ENCODE data around the gene BLVRB. TPM values are rescaled to one million over a fixed set of nuclear protein-coding genes. Genes with fewer than 3 reads are reported as not detected.

The BLVRB gene
- total RNA-seq, 1 experiment from 2014 or later, result 246 TPM

GRCh38 chr19:40445780-40446262 lies 19.7 kb downstream of the BLVRB start:
- Histone ChIP-seq H3F3A (ENCODE audit: low read length, unreplicated experiment) (no peaks in the 10 kb centered on the region), H4K20me1 (ENCODE audit: low read length) (peaks cover 9% of the 10 kb centered on the region; the same call in 1 of the 2 replicates), H3K36me3 (ENCODE audit: low read depth, low read length) (peaks cover 12% of the 10 kb centered on the region; the same call in 1 of the 2 replicates), H3K4me2 (ENCODE audit: low read length) (no peak overlapping the region), H3K9me2 (replicated peaks; ENCODE audit: low read length) (no peaks in the 10 kb centered on the region), H3K9me3 (ENCODE audit: low read length) (no peaks in the 10 kb centered on the region), H3K4me3 (ENCODE audit: low read length) (no peak overlapping the region), H3K79me2 (ENCODE audit: low read length) (peaks cover 31% of the 10 kb centered on the region), H3K27ac (ENCODE audit: low read length) (peak overlapping the region; percentile 44; the same call in 1 of the 2 replicates), H3K27me3 (ENCODE audit: low read length) (no peaks in the 10 kb centered on the region), H2AFZ (ENCODE audit: low read length) (no peak overlapping the region), H3K9ac (ENCODE audit: low read length) (no peak overlapping the region), H3K4me1 (ENCODE audit: insufficient read depth, low read length) (peaks cover 12% of the 10 kb centered on the region; the same call in 1 of the 2 replicates)
- BruUV-seq (replicated peaks), result no TSS peak
- DNase-seq (peak; percentile 55), ATAC-seq (peak; percentile 4; the same call in 1 of the 2 replicates)
- TF ChIP-seq, protein P1, sequence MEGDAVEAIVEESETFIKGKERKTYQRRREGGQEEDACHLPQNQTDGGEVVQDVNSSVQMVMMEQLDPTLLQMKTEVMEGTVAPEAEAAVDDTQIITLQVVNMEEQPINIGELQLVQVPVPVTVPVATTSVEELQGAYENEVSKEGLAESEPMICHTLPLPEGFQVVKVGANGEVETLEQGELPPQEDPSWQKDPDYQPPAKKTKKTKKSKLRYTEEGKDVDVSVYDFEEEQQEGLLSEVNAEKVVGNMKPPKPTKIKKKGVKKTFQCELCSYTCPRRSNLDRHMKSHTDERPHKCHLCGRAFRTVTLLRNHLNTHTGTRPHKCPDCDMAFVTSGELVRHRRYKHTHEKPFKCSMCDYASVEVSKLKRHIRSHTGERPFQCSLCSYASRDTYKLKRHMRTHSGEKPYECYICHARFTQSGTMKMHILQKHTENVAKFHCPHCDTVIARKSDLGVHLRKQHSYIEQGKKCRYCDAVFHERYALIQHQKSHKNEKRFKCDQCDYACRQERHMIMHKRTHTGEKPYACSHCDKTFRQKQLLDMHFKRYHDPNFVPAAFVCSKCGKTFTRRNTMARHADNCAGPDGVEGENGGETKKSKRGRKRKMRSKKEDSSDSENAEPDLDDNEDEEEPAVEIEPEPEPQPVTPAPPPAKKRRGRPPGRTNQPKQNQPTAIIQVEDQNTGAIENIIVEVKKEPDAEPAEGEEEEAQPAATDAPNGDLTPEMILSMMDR (conservative IDR thresholded peaks at IDR 0.05; ENCODE audit: low read depth, low read length), result no peak
- TF ChIP-seq EZH2 (IDR thresholded peaks at IDR 0.05; ENCODE audit: low read length, unreplicated experiment) (no peak), EZH2phosphoT487 (IDR thresholded peaks at IDR 0.05; ENCODE audit: borderline replicate concordance, low read length) (no peak)
- POLR2A ChIA-PET (ENCODE audit: unreplicated experiment), result no interaction called here
- CTCF ChIA-PET, result no interaction called here
- intact Hi-C loops (cut with micrococcal nuclease), result no loop called here

- DNase-seq (no peak), ATAC-seq (no peak)
- TSS peak; percentile 72 for BruUV-seq (replicated peaks)
- Histone ChIP-seq H3K79me2 (ENCODE audit: low read length) (peaks cover 31% of the 10 kb centered on the region), H4K20me1 (ENCODE audit: low read length) (peaks cover 9% of the 10 kb centered on the region; the same call in 1 of the 2 replicates), H3K9me2 (replicated peaks; ENCODE audit: low read length) (no peaks in the 10 kb centered on the region), H3K4me3 (ENCODE audit: low read length) (peak overlapping the region; percentile 97), H2AFZ (ENCODE audit: low read length) (peak overlapping the region; percentile 99), H3K4me1 (ENCODE audit: insufficient read depth, low read length) (peaks cover 12% of the 10 kb centered on the region; the same call in 1 of the 2 replicates), H3K36me3 (ENCODE audit: low read depth, low read length) (peaks cover 12% of the 10 kb centered on the region; the same call in 1 of the 2 replicates), H3K9me3 (ENCODE audit: low read length) (no peaks in the 10 kb centered on the region), H3K4me2 (ENCODE audit: low read length) (peak overlapping the region; percentile 97), H3K27ac (ENCODE audit: low read length) (peak overlapping the region; percentile 56), H3K27me3 (ENCODE audit: low read length) (no peaks in the 10 kb centered on the region), H3F3A (ENCODE audit: low read length, unreplicated experiment) (no peaks in the 10 kb centered on the region), H3K9ac (ENCODE audit: low read length) (peak overlapping the region; percentile 89)
- POLR2A ChIA-PET (ENCODE audit: unreplicated experiment), result interaction anchor here (0.6 kb wide), 2 partner anchors 20 to 66 kb away, joined by 3 read pairs; no protein-coding TSS in a partner anchor
- intact Hi-C loops (cut with micrococcal nuclease), result no loop called here
- TF ChIP-seq, protein P1 (conservative IDR thresholded peaks at IDR 0.05; ENCODE audit: low read depth, low read length), result no peak
- no peak for TF ChIP-seq EZH2phosphoT487 (IDR thresholded peaks at IDR 0.05; ENCODE audit: borderline replicate concordance, low read length)
- TF ChIP-seq EZH2 (IDR thresholded peaks at IDR 0.05; ENCODE audit: low read length, unreplicated experiment), result no peak
- CTCF ChIA-PET, result interaction anchor here (1.6 kb wide), 1 partner anchor 24 kb away, joined by 4 read pairs; no protein-coding TSS in a partner anchor
Observed at GRCh38 chr19:40444825-40445312, 20.7 kb downstream of the BLVRB start.

Data from PC-3 (cell line).